Measurements from ENCODE around the gene INAFM2.

Gene INAFM2

GRCh38 chr15:40317580-40317979, 5.9 kb upstream of the INAFM2 start:
- H3K4me2 ChIP-seq: no peak overlapping the region
- no peaks in the 10 kb centered on the region for H3K27me3 ChIP-seq (ENCODE audit: insufficient read depth, low read depth)
- TF ChIP-seq CTCF (conservative IDR thresholded peaks at IDR 0.05; ENCODE audit: low read depth, low read length): no peak
- H3K36me3 ChIP-seq (ENCODE audit: insufficient read depth): no peaks in the 10 kb centered on the region
- no peaks in the 10 kb centered on the region for H4K20me1 ChIP-seq (ENCODE audit: insufficient read depth)
- H3K9ac ChIP-seq: no peak overlapping the region
- H3K79me2 ChIP-seq (ENCODE audit: insufficient read depth, low read depth): no peaks in the 10 kb centered on the region
- peaks cover 7% of the 10 kb centered on the region for H3K4me1 ChIP-seq (ENCODE audit: low read depth, poor library complexity, severe bottlenecking)
- no peak overlapping the region for H3K27ac ChIP-seq
- no peak overlapping the region for H2AFZ ChIP-seq (ENCODE audit: low read depth)
- H3K4me3 ChIP-seq (IDR thresholded peaks at IDR 0.05; ENCODE audit: insufficient read depth, low read depth, low read length): no peak overlapping the region

- Histone ChIP-seq H3K4me1 (ENCODE audit: low read depth, poor library complexity, severe bottlenecking) (peaks cover 17% of the 10 kb centered on the region), H4K20me1 (ENCODE audit: insufficient read depth) (no peaks in the 10 kb centered on the region), H3K4me2 (no peak overlapping the region), H3K4me3 (IDR thresholded peaks at IDR 0.05; ENCODE audit: insufficient read depth, low read depth, low read length) (no peak overlapping the region), H2AFZ (ENCODE audit: low read depth) (no peak overlapping the region), H3K36me3 (ENCODE audit: insufficient read depth) (no peaks in the 10 kb centered on the region), H3K79me2 (ENCODE audit: insufficient read depth, low read depth) (peaks cover 13% of the 10 kb centered on the region), H3K9ac (no peak overlapping the region), H3K27ac (no peak overlapping the region), H3K27me3 (ENCODE audit: insufficient read depth, low read depth) (no peaks in the 10 kb centered on the region)
- no peak for TF ChIP-seq CTCF (conservative IDR thresholded peaks at IDR 0.05; ENCODE audit: low read depth, low read length)
These were observed 3.1 kb upstream of the INAFM2 start for GRCh38 chr15:40320409-40320808.

GRCh38 chr15:40320931-40321371, 2.5 kb upstream of the INAFM2 start:
- H3K4me1 ChIP-seq (ENCODE audit: low read depth, poor library complexity, severe bottlenecking): peaks cover 23% of the 10 kb centered on the region
- H3K27me3 ChIP-seq (ENCODE audit: insufficient read depth, low read depth): no peaks in the 10 kb centered on the region
- H2AFZ ChIP-seq (ENCODE audit: low read depth): no peak overlapping the region
- H3K9ac ChIP-seq: no peak overlapping the region
- no peaks in the 10 kb centered on the region for H3K36me3 ChIP-seq (ENCODE audit: insufficient read depth)
- no peak overlapping the region for H3K27ac ChIP-seq
- peak; percentile 98 for TF ChIP-seq CTCF (conservative IDR thresholded peaks at IDR 0.05; ENCODE audit: low read depth, low read length)
- H3K4me2 ChIP-seq: no peak overlapping the region
- no peaks in the 10 kb centered on the region for H4K20me1 ChIP-seq (ENCODE audit: insufficient read depth)
- H3K4me3 ChIP-seq (IDR thresholded peaks at IDR 0.05; ENCODE audit: insufficient read depth, low read depth, low read length): no peak overlapping the region
- H3K79me2 ChIP-seq (ENCODE audit: insufficient read depth, low read depth): peaks cover 18% of the 10 kb centered on the region

GRCh38 chr15:40322531-40323238, 807 bp upstream of the INAFM2 start:
- peak overlapping the region; percentile 78 for H2AFZ ChIP-seq (ENCODE audit: low read depth)
- H3K79me2 ChIP-seq (ENCODE audit: insufficient read depth, low read depth): peaks cover 31% of the 10 kb centered on the region
- H3K27ac ChIP-seq: no peak overlapping the region
- no peak overlapping the region for H3K4me3 ChIP-seq (IDR thresholded peaks at IDR 0.05; ENCODE audit: insufficient read depth, low read depth, low read length)
- peak overlapping the region; percentile 54 for H3K4me2 ChIP-seq
- H4K20me1 ChIP-seq (ENCODE audit: insufficient read depth): no peaks in the 10 kb centered on the region
- H3K36me3 ChIP-seq (ENCODE audit: insufficient read depth): no peaks in the 10 kb centered on the region
- H3K9ac ChIP-seq: no peak overlapping the region
- H3K27me3 ChIP-seq (ENCODE audit: insufficient read depth, low read depth): no peaks in the 10 kb centered on the region
- H3K4me1 ChIP-seq (ENCODE audit: low read depth, poor library complexity, severe bottlenecking): peaks cover 40% of the 10 kb centered on the region
- TF ChIP-seq CTCF (conservative IDR thresholded peaks at IDR 0.05; ENCODE audit: low read depth, low read length): no peak
